Activated CD4-positive, CD25-positive, alpha-beta regulatory T cell (primary cell): ENCODE measurements around the gene C1orf174.

Experiments used
- DNase-seq, 4 experiments: peaks; one replicate each; lab custom pipeline; 2025; lab: John Stamatoyannopoulos, UW

The C1orf174 gene

DNA sequence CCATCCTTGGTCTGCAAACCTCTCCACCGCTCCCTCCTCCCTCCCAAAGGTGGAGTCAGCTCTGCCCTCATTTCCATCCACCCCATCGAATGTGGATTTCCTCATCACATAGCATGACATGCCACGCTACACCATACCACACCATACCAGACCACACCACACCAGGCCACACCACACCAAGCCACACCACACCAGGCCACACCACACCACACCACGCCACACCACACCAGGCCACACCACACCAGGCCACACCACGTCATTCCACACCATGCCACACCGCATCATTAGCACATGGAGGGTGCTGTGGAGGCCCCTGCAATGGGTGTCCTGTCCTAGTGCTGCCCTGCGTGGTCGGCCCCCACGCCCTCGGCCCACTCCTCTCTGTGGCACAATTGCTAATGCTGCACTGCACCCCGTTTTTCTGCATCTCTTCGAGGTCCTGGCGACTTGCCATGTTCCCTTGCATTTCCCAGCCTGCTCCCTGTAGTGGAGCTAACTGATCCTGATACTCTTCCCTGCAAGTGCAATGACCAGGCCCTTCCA lies 31.5 kb downstream of the C1orf174 start:
- no peak for DNase-seq

DNA sequence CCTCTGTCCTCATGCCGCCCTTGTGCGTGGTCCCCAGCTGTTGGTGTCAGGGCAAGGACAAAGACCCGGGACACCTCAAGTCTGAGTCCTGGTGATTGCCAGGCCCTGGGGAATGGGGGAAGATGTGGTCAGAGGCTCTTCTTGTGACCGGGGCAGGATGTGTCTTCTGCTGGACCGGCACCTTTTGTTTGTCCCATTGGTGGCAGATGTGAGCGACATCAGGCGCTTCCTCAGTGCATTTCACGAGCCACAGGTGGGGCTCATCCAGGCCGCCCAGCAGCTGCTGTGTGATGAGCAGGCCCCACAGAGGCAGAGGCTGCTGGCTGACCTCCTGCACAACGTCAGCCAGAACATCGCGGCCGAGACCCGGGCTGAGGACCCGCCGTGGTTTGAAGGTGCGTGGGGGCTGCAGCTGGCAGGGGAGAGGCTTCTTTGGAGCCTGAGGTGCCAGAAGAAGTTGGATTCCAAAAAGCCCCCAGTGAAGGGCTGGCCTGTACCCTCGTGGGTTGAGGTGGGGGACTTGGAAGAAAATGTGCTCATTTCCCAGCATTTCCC lies 34.4 kb downstream of the C1orf174 start:
- DNase-seq: no peak

DNA sequence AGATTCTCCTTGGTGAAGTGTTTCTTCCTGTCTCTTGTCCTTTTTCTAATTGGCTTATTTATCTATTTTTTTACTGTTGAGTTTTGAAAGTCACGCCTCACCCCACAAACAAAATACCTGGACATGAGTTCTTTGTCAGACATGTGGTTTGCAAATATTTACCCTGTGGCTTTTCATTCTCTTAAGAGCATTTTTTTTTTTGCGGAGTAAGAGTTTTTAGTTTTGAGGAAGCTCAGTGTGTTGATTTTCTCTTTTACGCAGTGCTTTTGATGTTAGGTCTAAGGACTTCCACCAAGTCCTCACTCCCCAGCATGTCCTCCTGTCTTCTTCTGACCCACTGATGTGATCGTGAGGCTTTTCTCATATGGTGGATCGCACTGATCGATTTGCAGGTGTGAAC lies 35.2 kb downstream of the C1orf174 start:
- no peak for DNase-seq

DNA sequence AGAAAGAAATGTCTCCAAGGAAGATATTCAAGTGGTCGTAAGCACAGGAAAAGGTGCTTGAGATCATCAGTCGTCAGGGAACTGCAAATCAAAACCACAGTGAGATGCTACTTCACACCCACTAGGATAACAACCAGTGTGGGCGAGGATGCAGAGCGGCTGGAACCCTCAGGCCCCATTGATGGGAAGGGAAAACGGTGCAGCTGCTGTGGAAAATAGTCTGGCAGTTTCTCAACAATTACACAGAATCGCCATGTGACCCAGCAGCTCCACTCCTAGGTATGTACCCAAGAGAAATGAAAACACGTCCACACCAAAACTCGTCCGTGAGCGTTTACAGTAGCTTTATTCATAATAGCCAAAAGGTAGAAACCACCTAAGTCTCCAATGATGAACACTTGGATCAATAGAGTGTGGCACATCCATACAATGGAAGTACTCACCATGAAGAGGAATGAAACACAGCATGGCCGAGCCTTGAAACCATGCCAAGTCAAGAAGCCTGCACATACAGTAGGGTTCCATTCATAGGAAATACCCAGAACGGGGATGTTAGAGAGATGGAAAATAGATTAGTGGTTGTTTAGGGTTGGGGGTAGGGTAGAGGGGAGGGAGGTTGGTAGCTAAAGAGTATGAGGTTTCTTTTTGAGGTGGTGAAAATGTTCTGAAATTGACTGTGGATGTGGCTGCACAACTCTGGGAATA lies 36.7 kb downstream of the C1orf174 start:
- DNase-seq: no peak

DNA sequence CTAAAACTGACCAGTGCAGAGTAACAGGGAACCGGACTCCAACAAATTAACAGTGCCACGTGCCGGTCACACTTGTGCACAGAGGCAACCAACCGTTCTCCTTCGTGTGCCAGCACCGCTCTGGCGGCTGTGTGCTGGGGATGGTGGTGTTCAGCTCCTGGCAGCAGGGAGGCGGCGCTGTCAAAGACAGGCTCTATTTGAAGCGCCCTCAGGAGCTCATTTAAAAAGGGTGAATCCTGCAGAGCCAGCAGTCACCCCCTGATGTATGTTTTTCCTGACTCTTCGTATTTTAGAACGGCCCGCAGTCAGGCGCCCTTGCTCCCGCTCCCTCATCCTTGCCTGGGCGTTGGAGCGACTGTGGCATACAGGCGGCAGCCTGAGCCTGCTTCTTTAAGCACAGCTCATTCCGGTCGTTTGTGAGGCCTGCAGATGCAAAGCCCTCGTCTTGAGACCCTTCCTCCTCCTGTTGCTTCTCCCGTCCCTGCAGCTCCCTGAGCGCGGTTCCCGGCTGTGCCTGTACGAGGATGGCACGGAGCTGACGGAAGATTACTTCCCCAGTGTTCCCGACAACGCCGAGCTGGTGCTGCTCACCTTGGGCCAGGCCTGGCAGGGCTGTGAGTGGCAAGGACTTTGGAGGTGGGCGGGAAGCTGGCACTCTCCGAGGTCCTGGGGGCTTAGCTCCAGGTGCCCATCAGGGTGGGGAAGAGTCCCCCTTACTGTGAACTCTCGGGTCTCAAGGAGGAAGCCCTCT lies 41.7 kb downstream of the C1orf174 start:
- no peak for DNase-seq

DNA sequence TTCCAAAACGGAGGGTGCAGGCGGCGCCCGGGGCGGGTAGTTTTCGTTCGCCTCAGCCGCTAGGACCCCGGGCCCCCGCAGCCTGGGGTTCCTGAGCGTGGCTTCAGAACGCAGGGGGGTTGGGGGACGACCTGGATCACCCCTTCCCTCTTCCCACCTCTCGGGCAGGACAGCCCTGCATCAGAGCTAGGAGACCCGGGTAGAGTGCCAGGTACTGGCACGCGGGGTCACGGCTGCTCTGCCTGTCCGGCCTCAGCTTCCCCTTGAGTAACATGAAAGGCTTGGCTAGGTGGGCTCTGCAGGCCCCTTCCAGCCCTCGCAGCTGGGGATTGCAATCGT lies 42.3 kb downstream of the C1orf174 start:
- no peak for DNase-seq

DNA sequence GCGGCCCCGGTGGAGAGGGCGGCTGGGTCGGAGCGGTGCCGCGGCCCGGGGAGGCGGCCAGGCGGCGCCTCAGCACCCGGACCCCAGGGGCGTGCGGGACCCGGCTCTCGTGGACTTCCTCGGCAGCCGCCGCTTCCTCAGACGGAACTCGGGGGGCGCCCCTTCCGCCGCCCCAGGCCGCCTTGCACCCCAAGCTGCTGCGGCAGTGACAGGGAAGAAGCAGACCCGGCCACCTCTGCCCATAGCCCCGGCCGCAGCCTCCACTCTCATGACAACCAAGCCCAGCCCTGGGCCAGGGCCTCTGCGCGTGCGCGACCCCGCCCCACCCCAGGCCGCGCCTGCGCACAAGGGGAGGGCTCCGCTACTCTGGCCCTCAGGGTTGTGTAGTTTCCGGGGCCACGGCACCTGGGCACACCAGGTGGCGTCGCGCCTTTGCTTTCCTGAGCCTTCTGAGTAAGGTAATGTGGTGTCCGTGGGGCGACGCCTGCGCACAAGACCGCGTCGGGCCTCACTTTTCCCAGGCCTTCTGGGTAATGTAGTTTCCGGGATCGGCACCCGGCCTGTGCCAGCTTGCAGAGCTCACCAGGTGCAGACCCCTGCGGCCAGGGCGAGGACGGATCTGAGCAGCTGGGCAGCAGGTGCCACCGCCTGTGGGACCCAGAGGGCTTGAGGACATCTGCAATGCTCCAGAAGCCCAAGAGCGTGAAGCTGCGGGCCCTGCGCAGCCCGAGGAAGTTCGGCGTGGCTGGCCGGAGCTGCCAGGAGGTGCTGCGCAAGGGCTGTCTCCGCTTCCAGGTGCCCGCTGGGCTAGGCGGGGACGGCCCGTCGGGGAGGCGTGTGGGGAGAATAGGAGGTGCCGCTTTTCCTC lies 42.9 kb downstream of the C1orf174 start, which contains the start of the genes CEP104 and DFFB:
TSS of gene CEP104 (minus strand) at position 289 of the 868 bp plus-strand sequence. CDS start 4,804 bp downstream, outside the sequence.
TSS of gene DFFB (plus strand) at position 554 of the 868 bp plus-strand sequence. CDS start at position 682, 128 bp downstream.
- peak; percentile 92 to 96 (median 94) for DNase-seq

DNA sequence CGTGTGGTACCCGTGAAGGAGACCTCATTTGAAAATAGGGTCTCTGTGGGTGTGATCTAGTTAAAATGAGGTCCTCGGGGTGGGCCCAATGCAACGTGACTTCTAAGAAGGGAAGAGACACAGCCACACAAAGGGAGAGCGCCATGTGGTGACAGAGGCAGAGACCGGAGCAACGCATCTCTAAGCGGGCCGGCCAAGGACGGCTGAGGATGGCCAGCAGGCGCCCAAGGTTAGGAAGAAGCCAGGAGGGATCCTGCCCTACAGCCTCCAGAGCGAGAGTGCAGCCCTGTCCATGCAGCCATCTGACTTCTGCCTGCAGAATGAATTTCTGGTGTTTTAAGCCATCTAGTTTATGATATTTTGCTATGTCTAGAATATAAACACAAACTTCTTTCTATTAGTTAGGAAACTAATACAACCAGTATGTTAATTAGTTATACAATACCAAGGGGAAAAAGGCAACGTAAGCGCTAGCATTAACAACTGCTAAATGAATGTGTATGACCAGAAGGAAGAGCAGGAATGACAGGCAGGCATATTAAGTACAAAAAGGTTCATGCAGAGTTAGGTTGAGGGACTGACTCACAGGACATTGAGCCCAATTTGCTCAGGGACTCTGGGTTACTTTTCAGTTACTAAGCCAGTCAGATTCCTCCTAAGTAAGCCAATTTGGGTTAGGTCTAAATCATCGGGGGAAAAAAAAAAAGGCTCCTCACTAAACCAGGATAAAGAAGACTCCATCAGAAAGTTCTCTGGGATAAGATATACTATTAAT lies 47.2 kb downstream of the C1orf174 start:
- DNase-seq: no peak

DNA sequence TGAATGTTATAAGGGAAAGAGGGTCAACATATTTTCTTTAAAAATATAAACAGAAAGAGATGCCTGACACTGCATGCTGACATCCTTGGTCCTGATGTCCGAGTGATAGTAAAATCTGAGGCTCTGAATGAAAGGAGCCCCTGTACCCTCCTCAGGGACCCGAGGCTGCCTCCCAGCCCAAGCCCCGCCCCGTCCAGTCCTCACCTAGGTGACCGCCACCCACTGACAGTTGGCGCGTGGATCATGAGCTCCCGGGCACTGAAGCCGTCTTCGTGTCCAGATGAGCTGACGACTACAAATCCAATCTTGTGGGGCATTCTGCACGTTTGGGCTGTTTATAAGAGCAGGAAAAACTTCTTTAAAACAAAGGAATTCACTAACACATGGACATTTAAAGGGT lies 48.0 kb downstream of the C1orf174 start:
- no peak for DNase-seq

DNA sequence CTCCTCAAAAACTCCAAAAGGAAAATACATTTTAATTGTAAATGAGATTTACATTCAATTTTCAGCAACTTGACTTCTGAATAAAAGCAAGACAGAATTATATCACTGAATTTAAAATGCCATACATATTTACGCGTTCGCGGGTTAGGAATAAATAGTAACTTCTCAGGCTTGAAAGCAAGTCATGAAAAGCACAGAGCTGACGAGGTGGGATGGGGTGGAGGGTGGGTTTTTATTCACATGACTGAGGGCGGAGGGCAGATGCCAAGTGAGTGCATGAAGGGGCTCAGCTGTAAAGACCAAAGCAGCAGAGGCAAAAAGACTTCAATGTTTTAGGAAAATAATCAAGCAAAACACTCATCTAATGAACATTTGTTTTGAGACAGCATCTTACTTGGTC lies 48.8 kb downstream of the C1orf174 start:
- DNase-seq: no peak

DNA sequence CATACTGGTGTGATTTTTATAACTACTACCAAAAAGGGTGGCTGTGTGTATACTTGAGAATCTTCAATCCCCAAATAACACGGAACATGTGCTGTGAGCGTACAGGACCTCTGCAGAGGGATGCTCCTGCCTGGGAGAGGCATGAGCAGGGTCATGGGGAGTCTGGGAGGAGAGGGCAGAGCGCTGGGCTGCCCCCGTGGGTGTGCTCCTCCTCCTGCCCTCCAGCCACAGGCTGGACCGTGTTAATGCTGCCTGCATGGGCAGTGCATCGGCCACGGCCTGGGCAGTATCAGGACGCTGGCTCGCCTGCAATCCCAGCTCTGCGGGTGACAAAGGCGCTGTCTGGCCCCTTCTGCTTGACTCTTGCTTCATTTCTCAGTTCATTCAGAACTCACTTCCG lies 49.2 kb downstream of the C1orf174 start:
- no peak for DNase-seq

DNA sequence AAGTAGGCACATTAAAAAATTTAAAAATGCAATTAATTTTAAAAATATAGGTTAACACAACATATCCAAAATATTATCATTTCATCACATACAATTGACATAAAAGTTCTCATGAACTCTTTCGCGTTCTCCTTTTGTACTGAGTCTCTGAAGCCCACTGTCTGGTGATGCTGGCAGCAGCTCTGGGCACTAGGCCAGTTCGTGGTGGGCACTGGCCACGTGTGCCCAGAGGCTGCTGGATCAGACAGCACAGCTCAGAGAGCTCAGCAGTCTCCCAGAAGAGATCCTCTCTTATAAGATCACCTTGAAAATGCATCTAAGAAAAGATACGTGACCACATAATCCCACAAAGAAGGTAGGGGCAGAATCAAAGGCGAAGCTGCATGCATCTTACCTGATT lies 53.0 kb downstream of the C1orf174 start:
- no peak for DNase-seq

DNA sequence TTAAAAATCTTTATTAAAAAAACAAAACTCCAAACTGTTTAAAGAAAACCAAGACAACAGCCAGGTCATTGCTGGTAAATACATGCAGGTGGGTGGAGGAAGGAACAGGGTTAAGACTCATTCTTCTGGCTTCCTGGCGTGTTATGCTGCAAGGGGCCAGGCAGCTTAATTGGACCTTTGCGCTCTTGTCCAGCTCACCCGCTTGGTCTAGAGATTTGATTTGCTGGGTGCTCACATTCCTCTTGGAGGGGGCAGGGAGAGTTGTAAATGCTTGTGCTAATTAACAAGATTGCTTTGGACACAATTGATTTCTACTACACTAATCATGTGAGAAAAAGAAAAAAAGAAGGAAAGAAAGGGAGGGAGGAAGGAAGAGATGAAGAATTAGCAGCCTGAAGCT lies 53.5 kb downstream of the C1orf174 start:
- no peak for DNase-seq

DNA sequence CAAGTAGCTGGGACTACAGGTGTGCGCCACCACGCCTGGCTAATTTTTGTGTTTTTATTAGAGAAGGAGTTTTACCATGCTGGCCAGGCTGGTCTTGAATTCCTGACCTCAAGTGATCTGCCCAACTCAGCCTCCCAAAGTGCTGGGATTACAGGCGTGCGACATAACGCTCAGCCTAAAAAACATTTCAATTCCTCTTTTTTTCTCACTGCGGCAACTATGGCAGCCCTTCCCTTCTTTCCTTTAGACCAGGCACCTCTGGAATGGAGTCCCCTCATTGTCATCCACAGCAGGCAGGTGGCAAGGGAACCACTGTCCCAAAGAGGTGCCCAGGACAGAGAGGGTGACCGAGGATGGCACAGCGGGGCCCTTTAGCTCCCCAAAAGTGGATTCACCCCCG lies 57.2 kb downstream of the C1orf174 start:
- no peak for DNase-seq

DNA sequence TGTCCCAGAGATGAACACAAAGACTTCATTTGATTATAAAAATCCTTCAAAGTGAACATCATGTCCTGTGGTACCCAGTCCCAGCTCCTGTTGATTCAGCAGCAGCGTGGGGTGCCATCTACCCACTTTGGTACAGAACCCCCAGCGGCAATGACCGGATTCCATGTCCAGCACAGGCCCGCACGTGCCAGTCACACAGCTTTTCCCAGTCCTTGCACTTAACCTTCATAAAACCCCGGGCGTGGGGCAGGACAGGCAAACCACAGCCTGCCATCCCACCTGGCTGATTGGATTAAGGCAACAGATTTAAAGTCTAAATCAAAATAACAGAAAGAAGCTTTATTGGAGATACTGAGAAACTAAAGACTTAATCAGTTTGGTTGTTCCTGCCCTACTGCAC lies 58.6 kb downstream of the C1orf174 start:
- DNase-seq: no peak
